Heart right ventricle (tissue), 16 donors: ENCODE measurements around the gene LRCH1. TPM values are rescaled to one million over a fixed set of nuclear protein-coding genes. Genes with fewer than 3 reads are reported as not detected.
A peak's percentile ranks its signal among the peaks of the same experiment; 100 is the strongest.

Experiments
- ATAC-seq, 8 donors: fragments of 200-7000 bp; cut with Tn5 transposase; one replicate each; pipeline ENCODE4 v1.9.1; 2020; ENCODE audit warnings: mild to moderate bottlenecking in 8 of 8, moderate library complexity in 8 of 8, moderate number of reproducible peaks in 1 of 8
- DNase-seq, 2 donors: peaks; one replicate each; pipeline ENCODE4 v3.0.0-alpha.2; 2020
- H3K27ac ChIP-seq, 10 donors: fragments of 200-600 bp; sonication (generic) in 2 of 10; one replicate each; pipeline versions ENCODE4 v1.5.0 to v1.8.0; 2020 to 2022; ENCODE audit warnings: mild to moderate bottlenecking in 3 of 10
- H3K27me3 ChIP-seq, 7 donors: fragments of 200-600 bp; one replicate each; pipeline ENCODE4 v1.8.0; 2021 to 2022; ENCODE audit warnings: mild to moderate bottlenecking in 2 of 7
- H3K36me3 ChIP-seq, 9 donors: fragments of 200-600 bp; sonication (generic) in 1 of 9; one replicate each; pipeline versions ENCODE4 v1.5.0 to v1.8.0; 2020 to 2022; ENCODE audit warnings: mild to moderate bottlenecking in 2 of 9
- H3K4me1 ChIP-seq, 9 donors: fragments of 200-600 bp; sonication (generic) in 1 of 9; one replicate each; pipeline versions ENCODE4 v1.5.0 to v1.8.0; 2020 to 2022; ENCODE audit warnings: mild to moderate bottlenecking in 4 of 9
- H3K4me3 ChIP-seq, 10 donors: fragments of 200-600 bp; sonication (generic) in 2 of 10; one replicate each; pipeline versions ENCODE4 v1.5.0 to v1.8.0; 2020 to 2022; ENCODE audit warnings: mild to moderate bottlenecking in 7 of 10, moderate library complexity in 2 of 10
- H3K9me3 ChIP-seq, 11 donors: fragments of 200-600 bp in 10 of 11; sonication (generic) in 2 of 11; one replicate each; pipeline versions ENCODE4 v1.5.0 to v1.8.0; 2013 to 2022; ENCODE audit warnings: mild to moderate bottlenecking in 2 of 11, control low read depth in 1 of 11, moderate library complexity in 1 of 11
- CTCF ChIP-seq, 9 donors: fragments of 200-600 bp; sonication (generic) in 2 of 9; IDR thresholded peaks; one replicate each; pipeline versions ENCODE4 v1.5.0 to v1.8.0; 2021 to 2022; ENCODE audit warnings: antibody characterized with exemption in 9 of 9, mild to moderate bottlenecking in 5 of 9, moderate library complexity in 1 of 9
- WGBS, 2 donors: extraction: QIAGEN DNeasy Blood & Tissue Kit; methylation state at CpG; one replicate each; pipeline ENCODE4 v1.1.7; 2013; ENCODE audit warnings: inconsistent platforms in 1 of 2; 5-methylcytosine and 5-hydroxymethylcytosine counted together
- intact Hi-C, 10 donors: fragments of 100-400 bp; cut with DNase I; formaldehyde crosslinking; loops; one replicate each; pipeline versions ENCODE4 v1.11.1 to v1.14.2; 2022
- polyA plus RNA-seq, 2 donors: library from polyadenylated mRNA; stranded (reverse); fragments of 200-250 nt; gene quantifications; one replicate each; pipeline ENCODE4 v1.2.3, GENCODE V29; 2013
- total RNA-seq, 10 donors: library from RNA; stranded (reverse); fragmentation: NEBNext Ultra II Directional in 3 of 10; extraction: Animal tissue kit (Norgen Biotek cat#: 25700) in 3 of 10; gene quantifications; one replicate each; pipeline versions ENCODE4 v1.2.1 to v1.2.4, GENCODE V29; 2021 to 2023
- donor health status: Arrhythmogenic right ventricular cardiomyopathy.
- donor health status: ischemic (EF 13 %, LVEDD 7.1; RV severe dilation, severe dysfunction).
- donor health status: healthy with polysubstance abuse.
- donor health status: DM: no; HTN: yes; CAD: no.
- donor health status: DM: no; HTN: no; CAD: no.
- donor health status: ischemic (EF 25% LVEDD 6.9; RV normal size, moderate dysfunction).
- donor health status: ischemic (EF 25% LVEDD 5.7; RV mildly dilated, moderate dysfunction).
- donor health status: healthy.
- donor health status: DM: yes; HTN: yes; CAD: no.
- donor health status: Ischemic cardiomyopathy.
- donor health status: ischemic (EF 35%, LVEDD 5.7; RV mildly dilated, moderate dysfunction).
- donor health status: nonischemic (EF 11% LVEDD 7.7; RV severe dilation, severe dysfunction).
- donor health status: DM: yes; HTN: yes; CAD: no.
- donor health status: PGD.
- donor health status: ischemic (EF 29% LVEDD 5.4; RV normal size, mild dysfunction).
- donor health status: nonischemic (EF 23%, LVEDD 6.1; RV moderate dilation, normal function).

Gene LRCH1
- total and polyA plus RNA-seq, 12 donors = 4.1 to 20.3 (median 13.1) TPM

- peaks cover 0 to 27% (median 5%) of the 10 kb centered on the region in 9 donors for H3K36me3 ChIP-seq
- H3K4me1 ChIP-seq = peaks cover 3 to 79% (median 53%) of the 10 kb centered on the region in 9 donors
- H3K27ac ChIP-seq = peak overlapping the region in 4 of 10 donors; percentile 8 to 73 (median 60)
- WGBS, 2 donors = 73 to 82% methylated on average over 1 of the region's 1 CpG
- no peak for DNase-seq
- no peaks in the 10 kb centered on the region for H3K27me3 ChIP-seq
- no peak for TF ChIP-seq CTCF (IDR thresholded peaks at IDR 0.05)
- H3K9me3 ChIP-seq = no peaks in the 10 kb centered on the region
- no peak overlapping the region for H3K4me3 ChIP-seq
- no peak for ATAC-seq
- intact Hi-C loops = loop anchor here in 4 of 10 donors (5.0 to 10.0 kb wide), 4 partner anchors 66 to 131 kb away; partner anchors contain the start of gene LRCH1 (in 3 of the 4)
These were observed 130.8 kb downstream of the LRCH1 start for GRCh38 chr13:46683676-46684260.

- Histone ChIP-seq H3K27ac (peak overlapping the region in 8 of 10 donors; percentile 8 to 73 (median 34)), H3K27me3 (no peaks in the 10 kb centered on the region), H3K4me3 (no peak overlapping the region), H3K4me1 (peaks cover 3 to 77% (median 46%) of the 10 kb centered on the region in 9 donors), H3K9me3 (no peaks in the 10 kb centered on the region), H3K36me3 (peaks cover 0 to 33% (median 5%) of the 10 kb centered on the region in 9 donors)
- ATAC-seq (peak in 6 of 8 donors; percentile 14 to 58 (median 26)), DNase-seq (no peak)
- intact Hi-C loops = loop anchor here in 4 of 10 donors (5.0 to 10.0 kb wide), 4 partner anchors 67 to 132 kb away; partner anchors contain the start of gene LRCH1 (in 3 of the 4)
- WGBS, 2 donors = 48 to 58% methylated on average over 3 of the region's 3 CpGs
- peak in 1 of 9 donors; percentile 5 for TF ChIP-seq CTCF (IDR thresholded peaks at IDR 0.05)
These were observed 131.5 kb downstream of the LRCH1 start for GRCh38 chr13:46684287-46685001.

GRCh38 chr13:46685006-46685730 lies 132.2 kb downstream of the LRCH1 start:
- Histone ChIP-seq H3K9me3 (no peaks in the 10 kb centered on the region), H3K4me1 (peaks cover 3 to 69% (median 40%) of the 10 kb centered on the region in 9 donors), H3K4me3 (no peak overlapping the region), H3K27me3 (no peaks in the 10 kb centered on the region), H3K36me3 (peaks cover 0 to 41% (median 5%) of the 10 kb centered on the region in 9 donors), H3K27ac (peak overlapping the region in 8 of 10 donors; percentile 8 to 73 (median 34))
- no peak for TF ChIP-seq CTCF (IDR thresholded peaks at IDR 0.05)
- DNase-seq (no peak), ATAC-seq (peak in 6 of 8 donors; percentile 37 to 67 (median 51))
- intact Hi-C loops = loop anchor here in 2 of 10 donors (10.0 kb wide), 1 partner anchor 130 kb away; the partner anchor contains the start of gene LRCH1 (in 2 of the 2)
- WGBS, 2 donors = 63 to 64% methylated on average over 10 of the region's 10 CpGs

- Histone ChIP-seq H3K36me3 (peaks cover 0 to 46% (median 5%) of the 10 kb centered on the region in 9 donors), H3K27ac (peak overlapping the region in 3 of 10 donors; percentile 8 to 73 (median 63)), H3K4me3 (no peak overlapping the region), H3K9me3 (no peaks in the 10 kb centered on the region), H3K4me1 (peaks cover 3 to 64% (median 39%) of the 10 kb centered on the region in 9 donors), H3K27me3 (no peaks in the 10 kb centered on the region)
- intact Hi-C loops = loop anchor here in 2 of 10 donors (10.0 kb wide), 1 partner anchor 131 kb away; the partner anchor contains the start of gene LRCH1 (in 2 of the 2)
- WGBS, 2 donors = 85 to 96% methylated on average over 4 of the region's 4 CpGs
- TF ChIP-seq CTCF (IDR thresholded peaks at IDR 0.05) = no peak
- DNase-seq (no peak), ATAC-seq (no peak)
These were observed 133.2 kb downstream of the LRCH1 start for GRCh38 chr13:46686171-46686570.
